Stimulated activated CD4-positive, alpha-beta T cell treated with anti-CD3 and anti-CD28 coated beads, TNF-alpha, amount 100 ng/mL, for 4 hours (primary cell): ENCODE data around the gene GAD2.
"Not testable (repeated sequence)": the region's sequence is repeated elsewhere in the genome, so short reads cannot be mapped to it uniquely, and the experiment has no call there.

Experiments
- DNase-seq, 3 experiments: peaks; one replicate each; pipeline ENCODE4 v3.0.0-alpha.2; 2020; ENCODE audit warnings: low read depth in 3 of 3

The GAD2 gene

DNA sequence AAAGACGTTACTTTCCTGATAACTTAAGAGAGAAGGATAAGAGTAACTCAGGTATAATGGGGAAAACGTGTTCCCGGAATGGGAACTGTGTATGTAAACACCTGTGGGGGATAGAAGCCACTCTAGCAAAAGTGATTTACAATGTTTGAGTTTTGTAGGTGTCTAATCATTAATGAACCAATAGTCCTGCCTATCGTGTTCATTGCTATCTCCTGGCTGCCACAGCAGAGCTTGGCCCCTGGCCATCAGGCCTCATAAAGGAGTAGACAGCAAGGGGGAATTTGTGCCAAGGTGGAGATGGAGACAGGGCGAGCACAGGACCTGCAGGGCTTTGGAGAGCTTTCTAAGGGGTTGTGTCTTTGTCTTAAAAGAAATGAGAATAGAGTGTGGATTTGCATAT is 102.1 kb downstream of the GAD2 start:
- no peak for DNase-seq

DNA sequence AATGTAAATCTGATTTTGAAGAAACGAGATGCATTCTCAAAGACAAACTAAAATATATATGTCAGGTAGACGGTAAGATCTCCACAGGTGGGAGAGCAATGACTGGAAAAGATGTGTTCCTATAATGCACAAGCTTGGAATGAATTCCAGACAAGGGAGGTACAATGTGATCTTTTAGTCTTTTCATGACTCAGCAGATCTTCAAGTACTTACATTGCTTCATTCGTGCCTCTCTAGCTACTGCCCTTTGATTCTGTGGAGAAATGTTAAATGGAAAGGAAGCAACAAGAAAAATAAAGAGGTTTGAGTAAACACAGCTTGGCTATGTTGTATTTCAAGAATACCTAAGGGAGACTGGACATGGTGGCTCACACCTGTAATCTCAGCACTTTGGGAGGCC is 106.6 kb downstream of the GAD2 start:
- DNase-seq, result no peak

DNA sequence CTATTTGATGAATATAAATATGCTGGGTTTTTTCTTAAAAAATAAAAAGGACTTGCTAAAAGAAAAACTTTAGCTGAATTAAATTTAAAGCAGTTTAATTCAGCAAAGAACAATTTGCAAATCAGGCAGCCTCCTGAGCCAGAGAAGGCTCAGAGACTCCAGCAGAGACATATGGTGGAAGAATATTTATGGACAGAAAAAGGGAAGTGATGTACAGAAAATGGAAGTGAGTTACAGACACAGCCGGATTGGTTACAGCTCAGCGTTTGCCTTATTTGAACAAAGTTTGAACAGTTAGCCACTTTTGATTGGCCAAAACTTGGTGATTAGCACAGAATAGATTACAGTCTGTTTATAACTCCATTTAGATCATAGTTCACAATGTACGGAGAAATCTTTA is 110.3 kb downstream of the GAD2 start:
- DNase-seq, result no peak

DNA sequence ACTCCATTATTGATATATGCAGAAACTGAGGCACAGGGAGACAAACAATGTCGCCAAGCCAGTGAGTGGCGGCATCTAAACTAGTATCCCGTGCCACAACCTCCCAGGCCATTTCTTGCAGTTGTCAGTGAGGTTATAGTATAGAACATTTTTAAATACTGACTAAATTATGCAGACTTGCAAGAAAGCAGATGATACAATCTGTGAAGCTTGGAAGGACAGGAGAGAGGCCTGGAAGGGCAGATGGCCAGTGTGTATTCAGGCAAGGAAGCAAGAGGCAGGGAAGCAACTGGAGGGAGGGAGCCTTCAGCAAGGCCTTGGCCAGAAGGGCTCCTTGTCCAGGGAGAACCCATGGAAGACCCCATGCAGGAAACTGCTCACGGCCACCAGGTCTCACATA is 111.2 kb downstream of the GAD2 start:
- no peak for DNase-seq

DNA sequence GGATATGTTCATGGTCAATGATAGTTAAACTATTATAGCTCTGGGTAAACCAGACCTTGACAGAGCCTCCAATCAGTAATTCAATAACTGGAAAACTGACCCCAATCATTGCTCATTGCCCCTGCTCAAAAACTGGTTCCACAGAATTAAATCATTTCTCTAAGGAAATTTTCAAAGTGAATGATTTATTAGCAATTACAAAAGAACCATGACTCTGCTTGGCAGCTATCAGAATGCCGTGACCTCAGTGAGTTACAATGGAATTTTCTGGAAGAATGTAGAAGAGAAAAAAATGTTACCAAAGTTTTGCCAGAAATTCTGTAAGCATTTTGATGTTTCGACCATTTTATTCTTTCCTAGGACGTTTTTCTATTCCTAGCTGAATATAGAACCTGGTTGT is 114.8 kb downstream of the GAD2 start:
- DNase-seq, result no peak

DNA sequence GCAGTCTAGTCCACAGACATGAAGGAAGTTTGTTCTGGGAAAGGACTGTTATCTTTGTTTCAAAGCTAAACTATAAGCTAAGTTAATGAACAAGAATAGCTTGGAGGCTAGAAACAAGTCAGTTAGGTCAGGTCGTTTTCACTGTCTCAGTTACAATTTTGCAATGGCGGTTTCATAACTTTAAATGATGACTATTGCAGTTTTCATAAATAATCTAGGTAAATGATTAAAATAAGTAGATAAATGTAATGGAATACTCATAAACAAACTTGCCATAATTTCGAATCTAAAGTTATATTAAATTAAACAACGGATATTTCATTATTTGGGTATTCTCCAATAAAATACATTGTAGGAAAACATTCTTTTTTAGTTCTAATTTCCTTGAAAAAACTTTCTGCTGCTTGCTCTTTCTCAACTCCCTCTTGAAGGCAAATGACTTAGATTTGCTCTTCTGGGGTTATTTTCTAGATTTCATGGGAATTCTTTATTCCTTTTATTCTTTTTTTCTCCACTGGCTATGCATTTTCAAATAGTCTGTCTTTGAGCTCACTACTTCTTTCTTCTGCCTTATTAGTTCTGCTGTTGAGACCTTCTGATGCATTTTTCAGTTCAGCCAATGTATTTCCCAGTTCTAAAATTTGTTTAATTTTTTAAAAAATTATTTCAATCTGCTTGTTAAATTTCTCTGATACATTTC is 117.8 kb downstream of the GAD2 start:
- DNase-seq, result no peak

DNA sequence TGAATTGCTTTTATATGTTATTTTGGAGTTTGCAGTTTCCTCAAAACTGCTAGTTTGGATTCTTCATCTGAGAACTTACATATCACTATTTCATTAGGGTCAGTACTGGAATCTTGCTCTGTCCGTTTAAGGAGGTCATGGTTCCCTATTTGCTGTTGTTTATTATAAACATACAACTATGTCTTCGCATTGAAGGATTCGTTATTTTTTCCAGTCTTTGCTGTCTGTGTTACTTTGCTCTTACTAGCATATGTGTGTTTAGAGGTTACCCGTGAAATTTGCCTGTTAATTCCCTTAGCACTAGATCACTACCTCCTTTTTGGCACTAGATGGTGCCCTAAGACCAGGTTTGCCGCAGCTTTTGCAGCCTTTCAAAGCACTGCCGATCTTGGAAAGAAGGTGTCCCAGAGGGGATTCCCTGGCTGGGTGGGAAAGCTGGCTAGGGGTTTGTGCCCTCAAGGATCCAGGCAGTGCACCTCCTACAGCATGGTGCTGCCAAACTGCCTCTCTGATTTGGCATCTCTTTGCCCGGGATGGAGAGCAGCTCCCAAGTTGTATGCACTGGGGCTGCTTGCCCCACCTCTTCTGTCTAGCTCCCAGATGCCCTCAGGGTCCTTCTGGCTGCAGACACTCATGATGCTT is 118.5 kb downstream of the GAD2 start:
- DNase-seq, result peak; percentile 37 to 49 (median 45)

DNA sequence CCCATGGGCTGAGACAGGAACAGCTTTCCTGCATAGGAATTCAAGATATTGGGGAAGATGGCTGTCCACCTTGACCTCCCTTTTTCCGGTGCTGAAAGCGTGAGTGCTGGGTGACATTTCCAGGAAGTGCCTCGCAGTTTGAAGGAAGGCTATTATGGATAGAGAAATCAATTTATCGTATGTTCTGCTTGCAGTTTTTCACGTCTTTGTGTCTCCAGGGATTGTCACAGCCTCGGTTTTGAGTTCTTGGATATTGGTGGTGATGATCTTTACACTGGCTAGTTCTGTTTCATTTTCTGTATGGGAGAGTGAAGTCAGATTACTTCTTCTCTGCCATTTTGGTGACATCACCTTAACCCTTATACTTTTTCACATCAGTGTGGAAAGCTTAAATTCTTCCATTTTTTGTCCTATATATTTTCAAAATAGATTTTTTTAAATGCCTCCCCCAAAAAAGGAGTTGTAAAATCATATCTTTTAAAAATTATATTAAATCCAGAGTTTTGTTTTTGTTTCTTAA is 119.1 kb downstream of the GAD2 start:
- peak in 1 of 3 experiments; percentile 0 for DNase-seq

DNA sequence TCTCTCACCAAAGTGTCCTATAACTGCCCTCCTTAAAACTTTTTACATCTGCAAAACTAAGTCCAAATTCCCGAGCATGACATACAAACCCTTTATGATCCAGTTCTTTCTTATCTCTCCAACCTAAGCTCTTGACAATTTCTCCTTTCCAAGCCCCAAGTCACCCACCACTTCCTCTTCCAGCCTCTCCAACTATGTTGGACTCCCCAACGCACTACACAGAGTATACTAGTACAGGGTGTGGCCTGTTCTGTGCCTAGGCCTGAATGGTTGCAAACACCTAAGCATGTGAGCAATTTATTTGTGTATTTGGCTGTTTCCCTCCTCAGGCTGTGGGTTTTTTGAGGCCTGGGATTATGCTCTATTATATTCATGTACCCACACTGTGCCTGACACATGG is 120.4 kb downstream of the GAD2 start:
- DNase-seq, result no peak

DNA sequence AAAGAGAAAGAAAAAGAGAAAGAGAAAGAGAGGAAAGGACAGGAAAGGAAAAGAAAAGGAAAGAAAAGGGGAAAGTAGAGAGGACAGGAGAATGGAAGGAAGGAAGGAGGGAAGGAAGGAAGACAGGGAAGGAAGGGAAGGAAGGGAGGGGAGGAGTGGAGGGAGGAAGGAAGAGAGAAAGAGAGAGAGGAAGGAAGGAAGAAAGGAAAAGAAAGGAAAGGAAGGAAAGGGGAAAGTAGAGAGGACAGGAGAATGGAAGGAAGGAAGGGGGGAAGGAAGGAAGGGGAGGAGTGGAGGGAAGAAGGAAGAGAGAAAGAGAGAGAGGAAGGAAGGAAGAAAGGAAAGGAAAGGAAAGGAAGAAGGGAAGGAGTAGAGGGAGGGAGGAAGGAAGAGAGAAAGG is 125.1 kb downstream of the GAD2 start:
- DNase-seq, result no peak

DNA sequence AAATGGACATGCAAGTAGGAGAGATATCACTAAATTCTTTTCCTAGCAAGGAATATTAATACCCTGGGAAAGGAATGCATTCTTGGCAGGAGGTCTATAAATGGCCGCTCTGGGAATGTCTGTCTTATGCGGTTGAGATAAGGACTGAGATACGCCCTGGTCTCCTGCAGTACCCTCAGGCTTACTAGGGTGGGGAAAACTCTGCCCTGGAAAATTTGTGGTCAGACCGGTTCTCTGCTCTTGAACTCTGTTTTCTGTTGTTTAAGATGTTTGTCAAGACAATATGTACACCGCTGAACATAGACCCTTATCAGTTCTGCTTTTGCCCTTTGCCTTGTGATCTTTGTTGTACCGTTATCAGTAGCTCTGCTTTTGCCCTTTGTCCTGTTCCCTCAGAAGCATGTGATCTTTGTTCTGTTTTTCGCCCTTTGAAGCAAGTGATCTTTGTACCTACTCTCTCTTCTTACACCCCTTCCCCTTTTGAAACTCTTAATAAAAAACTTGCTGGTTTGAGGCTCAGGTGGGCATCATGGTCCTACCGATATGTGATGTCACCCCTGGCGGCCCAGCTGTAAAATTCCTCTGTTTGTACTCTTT is 132.3 kb downstream of the GAD2 start:
- DNase-seq, result not testable (repeated sequence)
